ENCODE measurements around the gene TSSC4.

Gene TSSC4

GRCh38 chr11:2451916-2452315 lies 51.4 kb downstream of the TSSC4 start:
- no peak for DNase-seq (ENCODE audit: low read depth)
- no peak for TF ChIP-seq CTCF (conservative IDR thresholded peaks at IDR 0.05; ENCODE audit: low read depth, low read length)
- H3K4me3 ChIP-seq (ENCODE audit: low read depth, low read length) = no peak overlapping the region

DNA sequence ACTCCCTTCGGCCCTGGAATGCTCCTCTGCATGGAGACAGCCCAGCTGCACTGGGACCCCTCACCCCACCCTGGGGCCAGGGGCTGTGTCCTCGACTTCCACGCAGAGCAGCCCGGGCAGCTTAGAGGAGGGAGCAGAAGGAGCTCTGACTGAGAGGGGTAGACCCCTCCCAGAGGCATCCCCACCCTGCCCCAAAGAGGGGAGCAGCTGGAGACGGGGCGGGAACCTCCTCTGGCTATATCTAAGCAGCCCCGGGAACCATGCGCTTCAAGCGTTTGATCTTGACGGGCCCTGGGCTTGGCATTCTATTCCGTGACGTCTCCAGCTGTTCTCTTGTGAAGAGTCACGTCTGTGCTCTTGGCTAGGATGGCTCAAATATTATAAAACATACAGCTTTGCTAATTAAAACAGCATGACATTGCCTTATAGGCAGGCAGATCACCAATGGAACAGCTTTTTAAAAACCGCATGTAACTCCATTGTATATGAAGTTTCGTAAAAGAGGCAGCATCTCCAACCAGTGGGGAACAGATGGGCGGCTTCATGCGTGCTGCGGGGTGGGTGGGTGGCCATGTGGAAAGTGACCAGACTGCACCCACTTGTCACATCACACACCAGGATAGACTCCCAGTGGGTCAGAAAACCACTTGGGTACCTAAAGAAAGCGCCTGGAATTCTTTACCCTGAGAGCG lies 51.9 kb downstream of the TSSC4 start:
- H3K4me3 ChIP-seq (ENCODE audit: low read depth, low read length) = no peak overlapping the region
- no peak for DNase-seq (ENCODE audit: low read depth)
- no peak for TF ChIP-seq CTCF (conservative IDR thresholded peaks at IDR 0.05; ENCODE audit: low read depth, low read length)

- DNase-seq (ENCODE audit: low read depth) = no peak
- H3K4me3 ChIP-seq (ENCODE audit: low read depth, low read length) = no peak overlapping the region
- TF ChIP-seq CTCF (conservative IDR thresholded peaks at IDR 0.05; ENCODE audit: low read depth, low read length) = no peak
Measured at GRCh38 chr11:2453436-2453835, 52.9 kb downstream of the TSSC4 start.
